SH-SY5Y (cell line): ENCODE data around the gene DDC.

Experiments
- GATA2 ChIP-seq: IDR thresholded peaks from 2 replicates; pipeline ENCODE4 v1.6.1; 2011; ENCODE audit warnings: mild to moderate bottlenecking, low read depth, low read length
- GATA3 ChIP-seq: IDR thresholded peaks from 2 replicates; pipeline ENCODE4 v1.6.1; 2011; ENCODE audit warnings: low read depth, mild to moderate bottlenecking, low read length, moderate library complexity

The DDC gene, protein sequence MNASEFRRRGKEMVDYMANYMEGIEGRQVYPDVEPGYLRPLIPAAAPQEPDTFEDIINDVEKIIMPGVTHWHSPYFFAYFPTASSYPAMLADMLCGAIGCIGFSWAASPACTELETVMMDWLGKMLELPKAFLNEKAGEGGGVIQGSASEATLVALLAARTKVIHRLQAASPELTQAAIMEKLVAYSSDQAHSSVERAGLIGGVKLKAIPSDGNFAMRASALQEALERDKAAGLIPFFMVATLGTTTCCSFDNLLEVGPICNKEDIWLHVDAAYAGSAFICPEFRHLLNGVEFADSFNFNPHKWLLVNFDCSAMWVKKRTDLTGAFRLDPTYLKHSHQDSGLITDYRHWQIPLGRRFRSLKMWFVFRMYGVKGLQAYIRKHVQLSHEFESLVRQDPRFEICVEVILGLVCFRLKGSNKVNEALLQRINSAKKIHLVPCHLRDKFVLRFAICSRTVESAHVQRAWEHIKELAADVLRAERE

DNA sequence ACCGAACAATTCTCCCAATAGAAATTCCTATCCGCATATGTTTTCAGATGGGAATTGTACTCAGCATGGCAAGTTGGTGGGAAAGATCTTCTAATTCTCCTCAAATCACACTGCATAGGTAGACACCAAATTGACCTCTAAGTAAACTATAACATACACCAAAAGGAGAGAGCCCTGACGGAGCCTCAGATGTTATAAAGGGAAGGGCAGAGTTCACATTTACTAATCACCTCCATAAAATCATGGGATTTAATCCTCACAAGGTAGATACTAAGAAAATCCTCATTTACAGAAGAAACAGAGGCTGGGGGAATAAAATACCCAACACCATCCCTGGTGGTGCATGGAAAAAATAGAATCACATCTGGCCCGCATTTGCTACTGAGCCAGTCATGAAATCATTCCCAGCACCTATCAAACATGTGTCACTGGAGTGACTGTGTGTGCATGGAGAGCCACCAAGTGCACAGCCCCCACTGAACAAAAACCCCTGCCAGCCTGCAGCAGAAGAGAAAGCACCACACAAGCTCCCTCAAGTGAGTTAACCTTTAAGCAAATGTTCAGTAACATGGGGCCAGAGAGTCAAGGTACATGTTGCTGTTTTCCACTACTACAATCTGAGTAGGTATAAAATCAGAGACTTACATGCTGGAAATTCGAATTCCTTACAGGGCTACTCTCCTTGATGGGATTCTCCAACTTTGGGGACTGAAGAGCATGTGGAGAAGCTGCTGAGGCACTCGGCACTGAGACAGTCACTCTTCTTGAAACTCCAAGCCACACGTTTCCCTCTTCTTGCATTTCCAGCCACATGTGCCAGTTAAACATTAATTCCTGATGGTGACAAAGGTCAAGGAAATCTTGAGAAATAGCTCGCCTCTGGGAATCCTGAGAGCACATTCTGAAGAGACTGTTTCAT is at the start of gene DDC:
DDC (minus strand) TSS at position 766 of the 919 bp plus-strand sequence. CDS start 21,320 bp downstream, outside the sequence.
- no peak for TF ChIP-seq GATA3
- TF ChIP-seq GATA2, result no peak

- no peak for TF ChIP-seq GATA3
- no peak for TF ChIP-seq GATA2
Measured at GRCh38 chr7:50613473-50613872, 48.3 kb upstream of the DDC start.

- TF ChIP-seq GATA3, result no peak
- TF ChIP-seq GATA2, result no peak
Measured at GRCh38 chr7:50612704-50613103, 47.5 kb upstream of the DDC start.

DNA sequence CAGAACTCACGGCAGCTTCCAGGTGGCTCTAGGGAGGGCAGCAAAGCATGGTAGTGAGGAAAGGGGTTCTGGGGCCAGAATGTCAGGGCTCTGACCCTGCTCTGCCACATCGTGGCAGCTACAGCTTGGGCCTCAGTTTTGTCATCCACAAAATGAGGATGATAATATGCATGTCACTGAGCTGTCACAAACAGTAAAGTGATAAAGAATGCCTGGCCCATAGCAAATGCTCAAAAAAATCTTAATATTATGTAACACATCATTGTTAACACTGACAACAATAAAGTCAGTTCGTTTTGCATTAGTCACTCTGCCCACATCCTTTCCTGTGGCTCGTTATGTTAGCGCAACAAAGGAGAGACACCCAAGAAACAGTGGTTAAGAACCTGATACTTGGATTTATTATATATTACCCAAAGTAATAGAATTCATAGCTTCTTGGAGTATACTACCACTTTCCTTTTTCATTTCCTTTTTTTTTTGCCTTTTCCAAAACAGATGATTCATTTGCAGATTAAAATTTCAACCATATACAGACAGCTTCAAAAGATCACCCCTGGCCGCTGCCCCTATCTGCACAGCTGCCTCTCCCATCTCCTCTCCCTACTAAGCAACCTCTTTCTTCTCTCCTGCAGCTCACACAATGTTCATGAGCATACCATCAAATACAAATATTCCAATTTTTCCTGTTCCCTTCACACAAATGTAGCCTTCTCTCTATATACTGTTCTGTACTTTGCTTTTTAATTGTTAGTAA is 45.5 kb upstream of the DDC start:
- TF ChIP-seq GATA2 (no peak), GATA3 (no peak)

- TF ChIP-seq GATA2 (no peak), GATA3 (no peak)
Measured at GRCh38 chr7:50608196-50608906, 43.1 kb upstream of the DDC start.

DNA sequence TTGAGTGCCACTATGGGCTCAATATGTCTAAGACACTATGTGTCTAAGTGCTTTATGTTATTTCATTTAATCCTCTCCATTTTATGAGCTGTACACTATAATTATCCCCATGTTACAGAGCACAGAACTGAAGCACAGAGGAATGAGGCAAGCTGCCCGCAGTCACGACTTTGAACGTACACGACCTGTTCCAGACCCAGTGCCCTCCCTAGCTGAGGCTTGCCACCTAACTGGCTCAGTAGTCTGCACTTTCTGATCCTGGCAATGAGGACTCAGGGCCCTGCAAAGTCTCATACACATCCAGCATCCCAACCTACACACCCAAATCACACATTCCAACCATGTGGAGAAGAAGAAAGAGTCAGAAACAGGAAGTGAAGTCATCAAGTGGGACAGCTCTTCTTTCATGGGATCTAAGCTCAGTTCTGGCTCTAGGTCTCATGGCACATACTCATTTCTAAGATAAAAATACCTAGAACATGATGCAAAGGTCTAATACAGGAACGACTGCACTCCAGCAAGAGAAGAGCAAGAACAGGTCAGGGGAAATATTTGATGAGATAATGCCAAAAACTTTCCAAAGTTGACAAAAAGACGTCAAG is 42.4 kb upstream of the DDC start:
- TF ChIP-seq GATA3 (no peak), GATA2 (no peak)

- TF ChIP-seq GATA3 (no peak), GATA2 (no peak)
Measured at GRCh38 chr7:50605059-50605458, 39.9 kb upstream of the DDC start.

DNA sequence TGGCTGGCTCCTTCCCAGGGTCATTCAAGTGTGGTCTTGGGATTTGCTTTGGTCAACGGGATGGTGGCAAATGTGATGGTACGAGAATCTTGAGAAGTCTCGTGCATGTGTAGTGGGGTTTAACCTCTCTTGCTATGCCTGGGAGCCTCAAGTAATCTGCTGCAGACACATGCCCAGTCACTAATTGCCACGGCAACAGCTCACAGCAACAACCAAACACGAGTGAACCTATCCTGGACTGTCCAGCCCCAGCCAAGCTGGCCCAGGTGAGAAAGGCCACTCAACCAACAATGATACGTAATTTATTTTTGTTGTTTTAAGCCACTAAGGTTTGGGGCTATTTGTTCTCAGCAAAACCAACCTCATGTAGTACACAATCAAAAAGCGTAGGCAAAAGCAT is 38.1 kb upstream of the DDC start:
- no peak for TF ChIP-seq GATA2
- TF ChIP-seq GATA3, result no peak

DNA sequence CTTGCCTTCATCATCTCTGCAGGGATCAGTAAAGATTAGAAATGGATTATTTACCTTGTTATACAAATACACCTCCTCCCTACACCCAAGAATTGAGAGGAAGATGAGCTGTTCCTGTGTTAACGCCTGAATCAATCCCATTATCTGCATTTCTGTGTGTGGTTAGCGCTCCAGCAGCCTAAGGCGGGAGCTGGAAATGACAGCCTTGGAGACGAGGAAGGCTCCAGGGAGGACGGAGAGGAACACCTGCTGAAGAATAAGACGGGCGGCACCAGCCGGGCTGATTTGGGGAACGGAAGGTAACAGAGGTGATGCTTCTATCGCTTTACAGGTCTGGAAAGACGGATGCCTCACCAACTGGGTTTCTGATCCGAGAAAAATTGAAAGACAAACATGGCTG is 34.2 kb upstream of the DDC start:
- TF ChIP-seq GATA3 (no peak), GATA2 (no peak)

- no peak for TF ChIP-seq GATA2
Measured at GRCh38 chr7:50598460-50599343, 33.5 kb upstream of the DDC start.

GRCh38 chr7:50596484-50596883 is 31.3 kb upstream of the DDC start:
- TF ChIP-seq GATA3, result no peak
- no peak for TF ChIP-seq GATA2

GRCh38 chr7:50595491-50596102 is 30.4 kb upstream of the DDC start:
- TF ChIP-seq GATA2 (no peak), GATA3 (no peak)
